KG1 (cell line): ENCODE results near the gene RBM48.
"Not testable (repeated sequence)": the region's sequence is repeated elsewhere in the genome, so short reads cannot be mapped to it uniquely, and the experiment has no call there.

Source experiments
- DNase-seq: peaks from one replicate; lab custom pipeline; 2025; lab: John Stamatoyannopoulos, UW

The RBM48 gene

GRCh38 chr7:92528188-92528957, at the start of gene RBM48, which contains the start of gene PEX1:
RBM48 (plus strand) TSS chr7:92528795; CDS start chr7:92528814, 19 bp downstream.
PEX1 (minus strand) TSS chr7:92528520; CDS start chr7:92528435, 85 bp downstream.
- peak; percentile 86 for DNase-seq

- not testable (repeated sequence) for DNase-seq
Observed at GRCh38 chr7:92479146-92479545, 49.4 kb upstream of the RBM48 start.

DNA sequence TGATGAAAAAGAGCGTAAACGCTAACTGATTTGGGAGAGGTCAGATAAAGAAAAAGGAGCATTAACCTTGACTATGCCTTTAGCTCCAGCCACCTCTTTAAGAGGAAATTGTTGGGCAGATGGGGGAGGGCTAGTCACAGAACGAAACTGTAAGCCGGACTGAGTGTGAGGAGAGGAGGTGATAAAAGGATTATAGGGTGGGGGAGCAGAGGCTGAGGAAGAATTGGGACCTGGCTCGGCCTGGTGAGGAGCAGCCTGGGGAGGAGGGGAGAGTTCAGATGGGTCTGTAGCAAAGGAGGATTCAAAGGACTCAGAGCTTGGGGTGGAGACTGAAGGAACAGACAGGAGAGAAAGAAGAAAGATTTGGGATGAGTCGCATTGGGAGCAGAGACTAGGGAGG, 45.0 kb upstream of the RBM48 start:
- DNase-seq = not testable (repeated sequence)

DNA sequence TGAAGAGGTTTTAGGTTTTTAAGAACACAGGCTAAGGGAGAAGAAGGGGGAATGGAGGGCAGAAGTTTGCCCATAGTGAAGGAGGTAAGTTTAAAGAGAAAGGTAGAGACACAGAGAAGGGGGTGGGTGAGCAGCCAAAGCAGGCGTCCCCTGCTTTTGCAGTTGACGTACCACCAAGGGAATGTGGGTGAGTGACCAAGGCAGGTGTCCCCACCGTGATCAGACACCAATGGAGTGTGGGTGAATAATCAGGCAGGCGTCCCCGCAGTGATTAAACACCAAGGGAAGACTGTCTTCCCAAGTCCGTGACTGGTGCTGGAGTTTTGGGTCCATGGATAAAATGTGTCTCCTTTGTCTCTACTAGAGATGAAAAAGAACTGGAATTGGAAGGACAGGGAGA, 44.4 kb upstream of the RBM48 start:
- not testable (repeated sequence) for DNase-seq

DNA sequence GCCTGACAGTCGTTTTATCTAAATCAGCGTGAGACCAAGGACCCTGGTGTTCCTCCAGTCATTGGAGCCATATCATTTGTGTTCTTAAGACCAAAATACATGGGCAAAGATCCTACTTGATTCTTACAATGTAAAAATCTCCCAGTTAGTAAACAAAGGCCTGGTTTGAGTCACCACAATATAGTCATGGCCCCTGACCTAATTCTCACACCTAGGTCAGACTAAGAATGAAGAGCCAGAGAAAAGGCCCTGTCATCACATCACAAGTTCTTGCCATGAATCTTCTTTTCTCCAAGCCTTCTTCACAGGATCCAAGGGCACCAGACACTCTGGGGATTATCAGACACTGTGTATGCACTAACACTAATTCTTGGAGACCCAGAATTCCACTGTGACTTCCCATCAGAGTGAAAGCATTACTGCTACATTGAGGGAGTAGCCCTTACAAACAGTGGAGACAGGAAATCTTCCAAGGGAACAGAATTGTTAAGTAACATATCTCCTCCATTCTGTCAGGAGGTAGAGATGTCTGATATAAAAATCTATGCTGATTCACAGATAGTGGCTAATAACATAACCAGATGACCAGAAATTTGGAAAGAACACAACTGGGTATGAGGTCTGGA, 43.2 kb upstream of the RBM48 start:
- DNase-seq = no peak

DNA sequence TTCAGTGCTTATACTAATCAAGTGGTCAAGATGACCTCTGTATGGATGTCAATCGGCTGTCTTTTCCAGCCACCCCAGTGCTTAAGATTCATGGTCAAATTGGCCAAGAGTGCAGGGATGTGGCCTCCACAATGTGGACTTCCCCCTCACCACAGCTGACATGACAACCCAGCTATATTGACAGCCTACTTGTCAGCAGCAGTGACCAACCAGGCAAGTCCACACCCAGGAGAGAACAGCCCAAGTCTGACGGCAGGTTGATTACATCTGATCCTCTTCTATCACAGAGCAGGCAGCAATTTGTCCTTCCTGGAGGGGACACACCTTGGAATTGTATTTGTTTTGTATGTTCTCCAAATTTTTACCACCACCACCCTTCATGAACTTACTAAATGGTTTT, 42.6 kb upstream of the RBM48 start:
- DNase-seq = no peak

DNA sequence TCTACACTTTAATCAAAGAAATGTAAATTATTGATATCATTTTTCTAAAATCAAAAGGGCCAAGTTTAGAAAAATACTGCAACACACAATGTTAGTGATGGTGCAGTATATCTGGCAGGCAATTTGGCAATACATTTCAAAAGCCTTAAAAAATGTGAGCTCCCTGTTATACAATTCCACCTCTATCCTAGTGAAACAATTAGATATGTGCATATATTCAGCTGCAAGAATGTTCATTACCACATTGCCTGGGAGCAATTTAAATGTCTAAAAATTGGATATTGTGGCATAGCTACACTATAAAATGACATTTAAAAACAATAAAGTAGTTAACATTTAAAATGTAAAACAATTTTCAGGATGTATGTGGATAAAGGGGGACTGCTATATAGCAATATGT, 40.8 kb upstream of the RBM48 start:
- no peak for DNase-seq

DNA sequence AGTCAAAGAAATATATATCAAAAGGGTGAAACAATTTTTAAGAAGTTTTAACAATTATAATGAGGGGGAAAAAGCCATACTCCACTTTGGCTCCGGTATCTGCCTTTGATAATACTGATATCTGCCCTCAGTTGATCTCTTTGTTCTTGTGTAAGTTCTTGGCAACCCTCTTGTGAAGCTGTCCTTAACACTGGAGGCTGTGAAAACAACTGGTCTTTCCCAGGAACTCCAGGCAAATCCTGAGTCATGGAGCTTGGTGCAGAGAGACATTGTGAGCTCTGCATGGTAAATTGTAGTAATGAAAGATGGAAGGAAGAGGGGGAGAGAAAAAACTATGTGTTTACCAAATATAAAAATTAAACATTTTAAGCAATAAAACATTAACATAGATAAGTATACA, 39.0 kb upstream of the RBM48 start:
- no peak for DNase-seq

- DNase-seq = no peak
Observed at GRCh38 chr7:92496876-92497275, 31.7 kb upstream of the RBM48 start.

GRCh38 chr7:92498557-92498956, 30.0 kb upstream of the RBM48 start:
- DNase-seq = no peak

DNA sequence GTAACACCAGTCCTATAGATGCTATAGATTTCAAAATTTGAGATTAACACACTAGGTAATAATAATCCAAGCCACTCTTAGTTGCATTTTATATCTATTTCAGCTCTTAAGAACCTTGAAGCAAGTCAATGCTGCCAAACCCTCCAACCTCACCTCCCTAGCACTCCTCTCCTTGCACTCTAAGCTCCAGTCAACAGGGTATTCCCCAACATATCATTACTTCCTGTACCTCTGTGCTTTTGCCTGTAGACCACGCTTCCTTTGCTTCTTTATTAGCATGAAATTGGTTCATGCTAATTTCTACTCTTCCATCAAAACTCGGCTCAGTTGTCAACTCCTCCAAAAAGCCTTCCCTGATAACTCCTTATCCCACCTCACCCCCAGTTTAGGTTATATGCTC, 24.8 kb upstream of the RBM48 start:
- no peak for DNase-seq

DNA sequence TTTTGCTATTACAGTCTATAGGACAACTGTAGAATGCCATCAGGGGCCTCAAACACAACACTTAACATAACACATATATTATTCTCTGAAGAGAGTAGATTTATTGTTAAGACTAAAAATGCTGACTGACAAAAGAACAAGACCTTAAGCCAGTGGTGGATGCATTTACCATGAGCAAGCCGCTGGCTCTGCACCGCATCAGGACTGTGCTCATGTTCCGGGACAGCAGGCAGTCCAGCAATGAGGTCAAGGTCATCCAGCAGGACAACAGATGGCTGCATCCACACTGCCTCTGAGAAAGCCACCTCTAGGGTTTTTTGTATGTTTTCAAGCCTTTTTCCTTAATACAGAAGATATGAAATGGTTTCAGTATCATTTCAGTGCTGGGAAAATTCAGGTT, 24.0 kb upstream of the RBM48 start:
- DNase-seq = no peak

- no peak for DNase-seq
Observed at GRCh38 chr7:92506363-92506762, 22.2 kb upstream of the RBM48 start.

DNA sequence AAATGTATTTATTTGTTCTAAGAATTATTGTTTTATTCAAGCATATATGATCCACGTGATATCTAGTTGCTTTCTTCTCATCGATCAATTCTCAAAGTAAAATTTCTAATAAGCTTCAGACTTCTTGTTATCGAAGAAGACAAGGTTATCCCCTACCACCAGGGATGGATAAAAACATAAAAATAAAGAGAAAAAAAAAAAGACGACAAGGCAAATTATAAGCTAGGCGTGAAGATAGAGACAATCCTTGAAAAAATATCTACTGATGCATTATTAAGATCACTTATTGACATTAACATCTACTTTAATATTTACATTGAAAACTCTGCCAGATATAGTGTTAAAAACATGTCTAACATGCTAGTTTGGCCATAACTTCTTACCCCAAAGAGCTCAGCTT, 19.6 kb upstream of the RBM48 start:
- DNase-seq = no peak

GRCh38 chr7:92513167-92513902, 15.3 kb upstream of the RBM48 start:
- no peak for DNase-seq

GRCh38 chr7:92517631-92518030, 11.0 kb upstream of the RBM48 start:
- DNase-seq = no peak

- DNase-seq = no peak
Observed at GRCh38 chr7:92520024-92520423, 8.6 kb upstream of the RBM48 start.

DNA sequence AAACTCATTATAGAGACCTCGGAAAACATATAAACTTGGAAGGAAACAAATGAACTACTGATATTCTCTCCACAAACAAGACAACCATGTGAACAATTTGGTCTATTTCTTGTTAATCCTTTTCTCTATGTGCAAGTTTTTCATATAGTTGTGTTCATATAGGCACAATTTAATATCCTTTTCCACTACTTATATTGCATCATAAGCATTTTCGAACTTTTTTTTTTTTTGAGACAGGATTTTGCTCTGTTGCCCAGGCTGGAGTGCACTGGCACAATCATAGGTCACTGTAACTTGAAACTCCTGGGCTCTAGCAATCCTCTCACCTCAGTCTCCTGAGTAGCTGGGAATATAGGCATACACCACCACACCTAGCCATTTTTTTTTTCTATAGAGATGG, 5.5 kb upstream of the RBM48 start:
- no peak for DNase-seq

GRCh38 chr7:92527300-92528187, 1.1 kb upstream of the RBM48 start:
- DNase-seq = peak; percentile 41

GRCh38 chr7:92528958-92529264, 316 bp downstream of the RBM48 start:
- no peak for DNase-seq

DNA sequence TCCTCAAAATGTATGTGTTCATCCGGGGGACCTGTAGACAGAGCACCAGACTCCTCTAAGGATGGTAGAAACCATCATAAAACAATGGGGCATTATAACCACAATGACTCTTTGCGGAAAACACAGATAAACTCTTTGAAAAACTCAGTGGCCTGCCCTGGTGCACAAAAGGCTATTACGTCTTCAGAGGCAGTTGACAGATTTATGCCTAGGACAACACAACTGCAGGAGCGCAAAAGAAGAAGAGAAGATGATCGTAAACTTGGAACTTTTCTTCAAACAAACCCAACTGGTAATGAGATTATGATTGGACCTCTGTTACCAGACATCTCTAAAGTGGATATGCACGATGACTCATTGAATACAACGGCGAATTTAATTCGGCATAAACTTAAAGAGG, 6.0 kb downstream of the RBM48 start:
- no peak for DNase-seq

DNA sequence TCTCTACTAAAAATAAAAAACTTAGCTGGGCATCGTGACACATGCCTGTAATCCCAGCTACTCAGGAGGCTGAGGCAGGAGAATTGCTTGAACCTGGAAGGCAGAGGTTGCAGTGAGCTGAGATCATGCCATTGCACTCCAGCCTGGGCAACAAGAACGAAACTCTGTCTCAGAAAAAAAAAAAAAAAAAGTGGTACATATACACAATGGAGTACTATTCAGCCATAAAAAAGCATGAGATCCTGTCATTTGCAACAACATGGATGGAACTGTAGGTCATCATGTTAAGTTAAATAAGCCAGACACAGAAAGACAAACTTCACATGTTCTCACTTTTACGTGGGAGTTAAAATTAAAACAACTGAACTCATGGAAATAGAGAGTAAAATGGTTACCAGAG, 14.9 kb downstream of the RBM48 start:
- DNase-seq = not testable (repeated sequence)
